DND-41 (cell line): ENCODE measurements around the gene TCEANC2.

ENCODE experiments used
- EZH2 ChIP-seq: IDR thresholded peaks from 3 replicates; pipeline ENCODE4 v1.6.1; 2012; ENCODE audit warnings: borderline replicate concordance, low read depth, mild to moderate bottlenecking, moderate library complexity, low read length, inconsistent platforms; ENCODE audit not compliant: severe bottlenecking
- TF ChIP-seq, protein P1 (sequence below): IDR thresholded peaks from 2 replicates; pipeline ENCODE4 v1.5.1; 2012; ENCODE audit warnings: borderline replicate concordance, low read length, moderate library complexity, mild to moderate bottlenecking; ENCODE audit not compliant: poor library complexity, severe bottlenecking; ENCODE audit errors: extremely low read depth

DNA sequence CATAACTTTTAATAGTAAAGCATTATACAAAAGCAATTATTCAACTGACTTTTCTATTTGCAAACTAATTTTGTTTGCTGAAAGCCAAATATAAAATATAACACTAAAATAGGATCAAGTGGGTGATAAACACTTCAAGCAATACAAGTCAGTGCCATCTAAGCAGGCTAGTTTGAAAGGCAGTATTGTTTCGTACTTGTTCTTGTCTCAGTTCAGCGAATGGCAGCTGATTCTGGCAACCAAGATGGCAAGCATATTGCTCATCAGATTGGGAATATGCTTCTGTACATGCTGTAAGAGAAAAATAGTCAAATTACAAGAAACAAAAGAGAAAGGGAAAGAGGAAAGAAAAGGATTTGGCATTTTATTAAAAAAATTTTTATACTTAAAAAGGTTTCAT, 7.9 kb upstream of the TCEANC2 start:
- TF ChIP-seq, protein P1, sequence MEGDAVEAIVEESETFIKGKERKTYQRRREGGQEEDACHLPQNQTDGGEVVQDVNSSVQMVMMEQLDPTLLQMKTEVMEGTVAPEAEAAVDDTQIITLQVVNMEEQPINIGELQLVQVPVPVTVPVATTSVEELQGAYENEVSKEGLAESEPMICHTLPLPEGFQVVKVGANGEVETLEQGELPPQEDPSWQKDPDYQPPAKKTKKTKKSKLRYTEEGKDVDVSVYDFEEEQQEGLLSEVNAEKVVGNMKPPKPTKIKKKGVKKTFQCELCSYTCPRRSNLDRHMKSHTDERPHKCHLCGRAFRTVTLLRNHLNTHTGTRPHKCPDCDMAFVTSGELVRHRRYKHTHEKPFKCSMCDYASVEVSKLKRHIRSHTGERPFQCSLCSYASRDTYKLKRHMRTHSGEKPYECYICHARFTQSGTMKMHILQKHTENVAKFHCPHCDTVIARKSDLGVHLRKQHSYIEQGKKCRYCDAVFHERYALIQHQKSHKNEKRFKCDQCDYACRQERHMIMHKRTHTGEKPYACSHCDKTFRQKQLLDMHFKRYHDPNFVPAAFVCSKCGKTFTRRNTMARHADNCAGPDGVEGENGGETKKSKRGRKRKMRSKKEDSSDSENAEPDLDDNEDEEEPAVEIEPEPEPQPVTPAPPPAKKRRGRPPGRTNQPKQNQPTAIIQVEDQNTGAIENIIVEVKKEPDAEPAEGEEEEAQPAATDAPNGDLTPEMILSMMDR = no peak
- no peak for TF ChIP-seq EZH2
